ENCODE results near the gene LBX2.
A peak's percentile ranks its signal among the peaks of the same experiment; 100 is the strongest.

The LBX2 gene

DNA sequence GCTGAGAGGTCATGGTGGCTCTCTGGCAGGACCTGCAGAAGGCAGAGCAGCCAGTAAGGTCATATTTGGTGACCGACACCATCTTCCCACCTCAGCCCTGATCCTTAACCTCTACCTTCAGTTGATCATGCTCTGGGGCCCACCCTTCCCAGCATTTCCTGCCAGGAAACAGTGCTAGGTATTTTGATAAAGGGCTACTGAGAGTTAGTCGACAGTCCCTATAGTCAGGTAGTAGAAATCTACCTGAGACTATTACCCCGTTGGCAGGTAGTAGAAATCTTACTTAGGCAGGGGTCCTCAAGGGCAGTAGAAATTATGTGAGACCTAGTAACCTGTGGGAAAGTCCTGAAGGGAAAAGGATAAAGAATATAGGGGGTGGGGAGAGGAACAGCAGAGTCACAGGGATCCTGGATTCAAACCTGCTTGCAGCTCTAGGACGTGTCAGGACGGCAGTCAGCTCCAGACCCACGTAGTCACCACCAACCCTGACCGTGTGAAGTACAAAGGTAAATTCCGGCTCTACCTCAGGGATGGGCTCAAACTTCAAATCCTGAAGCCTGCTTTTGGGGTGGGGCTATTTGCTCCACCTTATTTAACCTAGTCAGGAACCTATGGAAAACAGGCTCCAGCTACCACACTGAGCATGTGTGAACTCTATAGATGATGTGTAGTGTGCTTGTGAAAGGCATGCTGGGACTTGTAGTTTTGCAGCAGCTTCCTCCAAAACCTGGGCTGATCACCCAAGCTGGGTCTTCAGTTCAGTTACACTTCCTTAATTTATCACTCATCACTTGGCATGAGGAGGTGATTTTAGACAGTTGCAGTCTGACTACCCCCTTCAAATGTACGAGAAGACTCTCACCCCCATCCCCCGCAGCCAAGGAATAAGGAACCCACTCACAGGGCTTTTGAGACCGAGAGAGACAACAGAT is 26.6 kb upstream of the LBX2 start, which contains the start of gene DQX1:
Gene DQX1, minus strand, starts transcription at position 515 of the 932 bp plus-strand sequence. Its CDS starts 502 bp downstream, at position 13.
- DNase-seq (ENCODE audit: low read depth): no peak

DNA sequence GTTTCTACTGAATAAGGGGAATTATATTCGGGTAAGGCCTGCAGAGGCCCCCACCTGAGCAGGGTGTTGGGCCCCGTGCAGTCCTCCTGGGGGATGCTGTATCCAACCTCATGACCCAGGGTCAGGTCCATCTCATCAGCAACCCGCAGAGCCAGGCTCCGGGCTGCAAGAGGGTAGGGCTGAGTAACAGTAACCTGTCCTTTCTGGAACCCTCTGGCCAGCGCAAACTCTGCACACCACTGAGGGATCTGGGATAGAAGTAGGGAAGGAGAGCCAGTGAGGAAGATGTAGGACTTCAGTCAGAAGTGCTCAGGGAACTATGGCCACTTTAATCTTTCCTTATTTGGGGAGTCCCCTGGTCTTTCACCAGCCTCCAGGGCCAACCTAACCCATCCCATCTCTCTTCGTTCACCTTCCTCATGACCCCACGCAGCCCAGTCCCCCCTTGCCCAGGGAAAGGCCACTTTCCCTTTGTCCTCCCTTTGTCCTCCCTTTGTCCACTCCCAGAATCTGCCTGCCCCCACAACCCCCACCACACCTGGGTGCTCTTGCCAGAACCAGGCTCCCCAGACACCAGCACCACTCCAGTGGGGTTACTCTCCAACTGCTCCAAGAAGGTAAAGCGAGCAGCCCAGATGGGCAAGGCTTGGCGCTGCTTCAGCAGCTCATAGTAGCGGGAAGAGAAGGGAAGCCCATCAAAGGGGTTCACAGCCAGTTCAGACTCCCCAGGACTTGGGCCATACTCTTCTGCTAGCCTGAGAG is 25.7 kb upstream of the LBX2 start:
- DNase-seq (ENCODE audit: low read depth): no peak

DNA sequence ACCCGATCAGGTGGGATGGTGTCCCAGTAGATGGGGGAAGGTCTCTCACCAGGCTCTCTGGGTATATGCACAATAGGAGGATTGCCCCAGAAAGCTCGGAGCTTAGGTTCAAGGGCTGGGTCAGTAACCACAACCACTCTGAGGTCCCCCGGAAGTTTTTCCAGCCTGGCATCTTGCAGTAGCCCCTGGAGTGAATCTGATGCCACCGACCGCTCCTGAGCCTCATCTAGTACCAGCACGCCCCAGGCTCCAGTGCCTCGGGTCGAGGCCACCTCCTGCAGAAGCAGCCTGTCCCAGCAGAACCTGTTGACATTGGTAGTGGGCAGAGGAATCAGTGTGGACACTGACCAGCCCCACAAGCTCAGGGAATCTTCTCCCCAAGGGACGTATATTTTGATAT is 24.6 kb upstream of the LBX2 start:
- DNase-seq (ENCODE audit: low read depth): no peak

DNA sequence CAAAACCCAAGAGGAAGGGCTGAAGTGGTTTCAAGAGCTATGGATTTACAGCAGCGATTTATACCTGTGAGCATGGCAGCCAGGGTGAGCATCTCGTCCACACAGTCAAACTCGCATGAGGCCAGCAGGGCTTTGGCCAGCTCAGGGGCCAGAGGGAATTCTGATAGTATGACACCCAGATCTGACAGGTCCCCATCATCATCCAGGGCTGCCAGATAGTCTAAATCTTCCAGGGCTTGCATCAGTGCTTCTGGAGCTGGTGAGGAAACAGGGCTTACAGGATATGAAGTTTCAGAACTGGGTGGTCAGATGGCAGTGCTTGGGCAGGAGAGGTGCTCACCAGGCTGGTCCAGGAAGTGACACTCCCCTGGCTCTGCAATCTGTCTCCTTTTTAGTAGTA is 23.1 kb upstream of the LBX2 start:
- no peak for DNase-seq (ENCODE audit: low read depth)

DNA sequence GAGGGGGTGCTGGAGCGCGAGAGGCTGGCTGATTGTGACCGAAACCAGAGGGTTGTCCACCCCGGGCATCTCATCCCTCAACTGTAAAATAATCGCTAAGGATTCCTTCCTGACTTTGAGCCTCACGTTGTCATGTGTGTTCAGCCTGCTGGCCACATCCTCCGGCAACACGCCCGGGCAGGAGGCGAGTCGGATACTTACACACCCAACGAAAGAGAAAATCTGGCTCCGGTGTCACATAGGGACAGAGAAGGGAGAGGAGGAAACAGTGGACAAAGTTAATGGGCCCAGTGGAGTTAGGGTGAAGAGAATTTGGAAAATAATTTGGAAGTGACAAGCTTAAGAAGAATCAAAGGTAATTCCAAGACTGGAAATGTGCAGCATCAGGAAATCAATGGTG is 17.2 kb upstream of the LBX2 start:
- DNase-seq (ENCODE audit: low read depth): no peak

DNA sequence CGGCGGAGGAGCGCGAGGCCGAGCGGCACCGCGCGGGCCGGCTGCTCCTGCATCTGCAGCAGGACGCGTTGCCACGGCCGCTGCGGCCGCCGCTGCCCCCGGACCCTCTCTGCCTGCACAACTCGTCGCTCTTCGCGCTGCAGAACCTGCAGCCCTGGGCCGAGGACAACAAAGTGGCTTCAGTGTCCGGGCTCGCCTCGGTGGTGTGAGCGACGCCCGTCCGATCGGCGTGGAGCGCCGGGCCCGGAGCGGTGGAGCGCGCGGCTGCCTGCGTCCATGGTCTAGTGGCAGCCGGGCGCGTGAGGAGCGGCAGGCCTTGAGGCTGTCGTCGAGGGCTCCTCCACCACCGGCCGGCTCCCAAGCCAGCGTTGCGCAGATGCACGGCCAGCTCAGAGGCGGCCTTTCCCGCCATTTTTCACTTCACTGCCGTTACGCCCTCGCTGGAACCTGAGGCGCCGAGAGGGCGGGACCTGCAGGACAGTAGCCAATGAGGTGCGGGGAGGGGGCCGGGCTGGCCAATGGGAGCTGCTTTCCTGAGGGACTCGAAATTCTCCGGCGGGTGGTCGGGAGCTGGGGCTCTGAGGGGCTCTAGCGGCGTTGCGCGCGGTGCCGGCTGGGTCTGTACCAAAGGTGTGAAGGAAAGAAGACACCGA is 16.7 kb upstream of the LBX2 start:
- no peak for DNase-seq (ENCODE audit: low read depth)

DNA sequence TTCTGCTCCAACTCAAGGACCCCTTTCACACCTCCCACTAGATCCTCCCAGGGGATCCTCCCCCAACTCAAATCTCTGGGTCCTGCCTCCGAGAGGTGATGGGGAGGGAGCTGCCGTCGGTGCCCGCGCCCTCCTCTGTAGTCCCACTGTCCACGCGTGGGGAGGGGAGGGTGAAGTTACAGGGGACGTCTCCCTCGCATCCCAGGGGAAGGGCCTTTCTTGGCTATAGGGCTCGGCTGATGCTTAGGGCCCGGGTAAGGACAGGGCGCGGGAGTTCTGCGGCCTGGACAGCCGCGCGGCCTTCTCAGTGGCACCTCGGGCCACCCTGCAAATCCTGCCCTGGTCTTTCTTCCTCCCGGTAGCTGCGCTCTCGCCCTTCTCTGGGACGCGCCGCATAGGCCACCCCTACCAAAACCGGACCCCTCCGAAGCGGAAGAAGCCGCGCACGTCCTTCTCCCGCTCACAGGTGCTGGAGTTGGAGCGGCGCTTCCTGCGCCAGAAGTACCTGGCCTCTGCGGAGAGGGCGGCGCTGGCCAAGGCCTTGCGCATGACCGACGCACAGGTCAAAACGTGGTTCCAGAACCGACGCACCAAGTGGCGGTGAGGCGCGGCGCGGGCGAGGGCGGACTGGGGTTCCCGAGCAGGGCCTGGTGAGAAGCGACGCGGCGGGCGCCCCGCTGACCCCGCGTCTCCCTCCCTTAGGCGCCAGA is 16.0 kb upstream of the LBX2 start:
- DNase-seq (ENCODE audit: low read depth): no peak

DNA sequence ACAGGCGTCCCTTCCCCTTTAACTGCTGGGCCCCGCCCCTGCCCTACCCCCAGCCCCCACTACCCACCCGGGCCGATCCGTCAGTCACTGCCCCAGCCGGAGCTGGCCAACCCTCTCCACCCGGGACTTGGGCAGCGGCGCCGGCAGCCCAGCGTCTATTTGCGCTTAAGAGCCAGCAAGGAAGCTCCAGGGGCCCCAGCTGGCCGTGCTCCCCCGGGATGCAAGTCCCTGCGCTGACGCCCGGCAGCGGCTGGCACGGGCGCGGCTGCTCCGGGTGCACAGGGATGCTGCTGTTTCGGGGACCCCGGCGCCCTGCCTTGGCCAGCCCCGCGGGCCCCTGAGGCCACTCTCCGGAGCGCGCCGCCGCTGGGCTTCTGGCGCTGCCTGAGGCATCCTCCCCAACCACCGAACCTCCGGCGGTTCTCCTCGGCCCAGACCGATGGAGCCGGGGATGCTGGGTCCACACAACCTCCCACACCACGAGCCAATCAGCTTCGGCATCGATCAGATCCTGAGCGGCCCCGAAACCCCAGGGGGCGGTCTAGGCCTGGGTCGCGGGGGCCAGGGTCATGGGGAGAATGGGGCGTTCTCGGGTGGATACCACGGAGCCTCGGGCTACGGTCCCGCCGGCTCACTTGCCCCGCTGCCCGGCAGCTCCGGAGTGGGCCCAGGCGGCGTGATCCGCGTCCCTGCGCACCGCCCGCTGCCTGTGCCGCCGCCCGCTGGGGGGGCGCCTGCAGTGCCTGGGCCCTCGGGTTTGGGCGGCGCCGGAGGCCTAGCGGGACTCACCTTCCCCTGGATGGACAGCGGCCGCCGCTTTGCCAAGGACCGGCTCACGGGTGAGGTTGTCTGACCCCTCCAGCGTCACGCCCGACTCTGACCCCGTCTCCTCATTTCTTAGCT is 15.2 kb upstream of the LBX2 start, which contains the start of gene TLX2:
Gene TLX2, plus strand, starts transcription at position 83 of the 903 bp plus-strand sequence. Its CDS starts 357 bp downstream, at position 440.
- no peak for DNase-seq (ENCODE audit: low read depth)

DNA sequence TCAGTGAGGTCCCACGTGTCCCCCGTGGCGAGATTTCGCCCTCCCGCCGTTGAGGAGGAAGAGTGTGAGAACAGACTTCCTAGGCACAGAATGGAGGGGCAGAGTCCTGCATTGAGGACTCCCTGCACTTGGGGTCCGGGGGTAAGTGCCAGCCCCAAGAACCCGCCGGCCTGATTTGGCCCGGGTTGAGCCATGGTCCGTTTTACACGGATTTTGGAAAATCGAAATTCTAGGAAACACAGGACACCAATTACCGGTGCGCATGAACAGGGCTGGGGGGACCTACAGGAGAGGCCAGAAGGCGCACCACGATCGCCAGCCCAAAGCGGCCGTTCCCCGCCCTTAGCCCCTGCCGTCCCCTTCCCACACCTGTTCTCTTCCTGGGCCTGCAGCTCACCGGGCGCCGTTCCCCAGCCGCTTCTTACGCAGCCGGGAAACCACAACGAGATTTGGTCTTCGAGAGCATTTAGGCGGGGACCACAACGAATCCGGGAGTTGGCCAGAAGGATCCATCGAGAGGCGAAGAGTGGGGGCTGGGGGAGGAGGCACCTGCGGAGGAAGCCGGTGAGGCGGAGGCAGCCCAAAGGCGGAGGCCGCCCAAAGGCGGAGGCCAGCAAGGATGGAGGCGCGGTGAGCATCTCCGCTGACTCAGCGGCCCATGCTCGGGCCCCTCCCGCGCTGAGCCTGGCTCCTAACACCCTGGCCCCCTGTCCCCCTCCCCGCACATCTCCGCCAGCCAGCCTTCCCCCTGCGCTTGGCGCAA is 14.4 kb upstream of the LBX2 start:
- DNase-seq (ENCODE audit: low read depth): no peak

DNA sequence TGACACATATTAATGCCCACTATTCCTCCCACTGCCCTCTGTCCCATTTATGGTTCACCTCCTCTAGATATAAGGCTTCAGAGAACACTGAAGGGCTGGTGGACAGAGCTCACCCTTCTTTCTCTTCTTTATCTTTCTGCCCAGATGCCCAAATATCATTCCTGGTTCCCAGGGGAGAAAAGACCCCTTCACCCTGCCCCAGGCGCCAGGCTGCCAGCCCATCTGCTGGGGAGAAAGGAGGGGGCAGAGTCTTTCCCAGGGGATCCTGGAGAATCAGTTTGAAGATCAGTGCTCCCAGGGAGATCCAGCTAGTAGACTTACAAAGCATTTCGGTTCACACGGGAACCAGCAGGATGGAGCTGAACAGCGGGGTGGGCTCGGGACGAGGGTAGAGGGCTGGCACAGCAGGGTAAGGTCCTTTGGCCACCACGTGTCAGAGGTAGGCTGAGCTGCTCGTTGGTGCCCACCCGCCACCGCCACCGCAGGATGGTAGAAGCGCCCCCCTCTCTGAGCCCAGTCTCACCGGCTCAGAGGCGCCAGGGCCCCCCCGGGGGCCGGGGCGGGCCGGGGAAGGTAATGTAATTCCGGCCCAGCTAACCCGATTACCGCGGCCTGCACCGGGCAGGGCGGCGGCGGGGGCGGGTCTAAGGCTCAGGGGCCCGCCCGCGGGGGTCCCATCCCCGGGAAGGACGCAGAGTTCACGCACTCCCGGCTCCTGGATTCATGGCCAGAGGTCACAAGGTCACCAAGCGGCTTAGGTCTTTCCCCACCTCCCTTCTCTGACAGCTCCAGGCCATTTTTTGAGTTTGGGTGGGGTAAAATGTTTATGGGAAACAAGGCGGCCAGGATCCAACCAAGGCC is 13.6 kb upstream of the LBX2 start:
- no peak for DNase-seq (ENCODE audit: low read depth)

DNA sequence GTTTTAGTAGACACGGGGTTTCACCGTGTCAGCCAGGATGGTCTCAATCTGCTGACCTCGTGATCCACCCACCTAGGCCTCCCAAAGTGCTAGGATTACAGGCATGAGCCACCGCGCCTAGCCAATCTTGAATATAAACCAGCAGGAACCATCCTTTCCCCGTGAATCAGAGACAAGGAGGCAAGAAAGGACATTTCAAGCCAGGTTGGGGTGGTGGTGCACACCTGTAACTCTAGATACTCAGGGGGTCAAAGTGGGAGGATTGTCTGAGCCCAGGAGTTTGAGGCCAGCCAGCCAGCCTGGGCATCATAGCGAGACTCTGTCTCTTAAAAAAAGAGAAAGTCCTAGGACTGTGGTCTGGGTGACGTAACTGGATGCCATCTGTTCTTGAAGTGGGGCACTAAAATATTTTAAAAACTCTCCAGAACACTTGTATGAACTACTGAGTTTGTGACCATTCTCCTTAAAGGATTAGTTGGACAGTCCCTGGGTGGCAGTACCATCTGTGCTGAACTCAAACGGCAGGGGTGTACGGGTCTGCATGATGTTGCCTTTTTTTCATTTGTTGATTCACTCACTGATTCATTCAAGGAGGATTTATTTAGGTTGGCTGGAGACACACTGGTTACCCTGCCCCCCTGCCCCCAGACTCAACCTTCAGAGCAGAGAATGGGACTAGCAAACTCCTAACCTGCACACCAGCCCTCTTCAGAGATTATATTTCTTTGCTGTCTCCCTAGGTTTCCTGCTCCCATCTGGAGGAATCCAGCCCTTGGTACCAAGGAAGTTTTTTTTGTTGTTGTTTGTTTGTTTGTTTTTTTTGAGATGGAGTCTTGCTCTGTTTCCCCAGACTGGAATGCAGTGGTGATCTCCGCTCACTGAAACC is 11.9 kb upstream of the LBX2 start:
- DNase-seq (ENCODE audit: low read depth): no peak

DNA sequence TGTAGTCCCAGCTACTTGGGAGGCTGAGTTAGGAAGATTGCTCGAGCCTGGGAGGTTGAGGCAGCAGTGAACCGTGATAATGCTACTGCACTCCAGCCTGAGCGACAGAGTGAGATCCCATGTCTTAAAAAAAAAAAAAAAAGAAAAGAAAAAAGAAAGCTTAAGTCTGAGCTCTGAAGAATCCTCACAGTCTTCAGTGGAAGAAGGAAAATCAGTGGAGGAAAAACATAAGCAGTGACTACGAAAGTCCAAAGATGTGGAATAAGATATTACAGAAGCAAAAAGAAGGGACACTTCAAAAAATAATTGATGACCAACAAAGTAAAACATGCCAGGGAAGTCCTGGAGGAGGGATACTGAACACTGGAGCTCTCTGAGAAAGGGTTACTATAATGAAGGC is 10.9 kb upstream of the LBX2 start:
- no peak for DNase-seq (ENCODE audit: low read depth)

DNA sequence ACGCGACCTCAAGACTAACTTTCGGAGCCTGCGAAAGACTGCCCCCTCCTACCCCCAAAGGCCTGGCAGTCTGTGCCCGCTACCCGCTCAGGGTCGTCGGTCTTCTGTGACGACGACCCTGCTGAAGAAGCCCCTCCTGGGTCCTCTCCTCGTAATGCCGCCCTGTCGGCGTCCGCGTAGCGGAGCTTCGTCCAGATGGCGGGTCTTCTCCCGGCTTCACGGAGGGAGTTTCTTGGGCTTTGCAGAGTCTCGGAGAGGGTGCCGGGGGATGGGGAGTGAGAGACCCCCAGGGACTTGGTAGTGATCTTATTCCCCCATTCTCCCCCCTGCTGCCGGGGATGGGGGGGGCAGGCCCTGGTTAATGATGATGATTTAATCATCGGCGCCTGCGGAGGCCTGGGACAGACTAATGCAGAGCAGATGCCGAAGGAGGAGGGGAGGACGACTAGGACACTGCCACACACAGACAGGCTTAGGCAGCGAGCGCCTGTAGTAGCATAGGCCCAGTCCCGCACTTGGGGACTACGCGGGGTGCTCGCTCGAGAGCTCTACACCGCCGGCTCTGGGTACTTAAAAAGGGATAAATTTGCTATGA is 8.6 kb upstream of the LBX2 start:
- no peak for DNase-seq (ENCODE audit: low read depth)

DNA sequence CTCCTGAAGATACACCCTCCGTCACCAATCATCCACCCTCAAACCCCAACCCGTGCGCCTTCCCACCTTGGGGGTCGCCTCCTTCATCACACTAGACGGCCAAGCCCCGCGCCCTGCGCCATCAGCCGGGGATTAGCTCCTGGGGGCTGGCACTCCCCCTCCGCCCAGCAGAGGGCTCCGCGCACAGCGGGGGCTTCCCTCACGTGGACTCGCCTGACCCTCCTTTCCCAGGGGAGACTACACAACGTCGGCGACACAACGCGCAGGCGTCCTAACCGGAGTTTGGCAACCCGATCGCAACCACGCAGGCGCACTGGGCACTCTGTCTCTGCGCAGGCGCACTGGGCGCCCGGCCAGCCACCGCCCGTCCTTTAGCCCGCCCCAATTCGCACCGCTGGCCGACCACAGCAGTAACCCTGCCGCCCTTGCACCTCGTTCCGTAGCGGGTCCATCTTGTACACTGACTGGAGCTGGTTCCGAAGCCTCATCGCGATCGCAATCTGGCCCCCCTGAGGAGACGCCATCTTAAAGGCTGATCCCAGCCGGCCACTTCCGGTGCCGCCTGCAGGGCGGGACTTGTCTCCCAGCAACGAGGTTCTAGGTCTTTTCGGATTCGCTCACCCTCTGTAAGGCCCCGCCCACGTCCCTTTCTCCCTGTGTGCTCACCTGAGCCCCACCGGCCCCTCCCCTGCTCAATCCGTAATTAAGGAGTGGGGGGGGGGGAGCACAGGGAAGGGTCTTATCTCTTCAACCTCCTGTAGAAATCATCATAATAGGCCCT is 7.9 kb upstream of the LBX2 start, which contains the start of gene PCGF1:
Gene PCGF1, minus strand, starts transcription at position 551 of the 781 bp plus-strand sequence. Its CDS starts 27 bp downstream, at position 524.
- DNase-seq (ENCODE audit: low read depth): peak; percentile 95

DNA sequence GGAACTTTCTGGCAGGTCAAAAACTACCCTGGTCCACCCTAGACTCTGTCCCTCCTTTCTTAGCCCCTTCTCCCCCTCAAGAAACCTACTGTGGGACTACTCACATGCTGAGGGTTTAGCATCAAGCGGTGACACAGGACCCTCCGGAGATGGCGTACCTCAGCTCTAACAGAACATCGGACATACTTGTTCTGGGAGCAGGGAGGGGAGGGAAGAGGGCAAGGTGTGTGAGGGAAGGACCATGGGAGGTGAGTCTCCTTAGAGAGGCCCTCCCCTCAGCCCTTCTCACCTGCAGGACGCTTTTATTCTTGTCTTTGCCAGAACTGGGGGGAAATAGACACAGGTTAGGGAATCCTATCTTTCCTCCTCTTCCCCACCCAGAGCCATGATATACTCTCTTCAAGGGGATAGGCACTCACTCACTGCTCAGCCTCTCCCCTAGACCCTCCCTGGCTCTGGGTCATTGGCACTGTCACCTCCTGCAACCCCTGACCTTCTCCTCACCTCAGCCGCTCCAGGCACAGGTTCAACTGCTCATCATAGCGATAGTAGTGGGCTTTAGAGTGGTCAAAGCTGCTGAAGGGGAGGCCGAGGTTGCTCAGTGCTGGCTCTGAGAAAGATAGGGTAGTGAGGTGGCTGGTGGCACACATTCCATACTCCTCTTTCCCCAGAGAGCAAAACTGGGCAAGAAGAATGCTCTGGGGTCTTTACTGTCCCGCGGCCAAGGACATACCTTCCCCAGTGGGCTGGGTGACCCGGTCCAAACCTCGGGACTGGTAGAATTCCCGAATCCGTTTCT is 6.2 kb upstream of the LBX2 start:
- DNase-seq (ENCODE audit: low read depth): no peak

DNA sequence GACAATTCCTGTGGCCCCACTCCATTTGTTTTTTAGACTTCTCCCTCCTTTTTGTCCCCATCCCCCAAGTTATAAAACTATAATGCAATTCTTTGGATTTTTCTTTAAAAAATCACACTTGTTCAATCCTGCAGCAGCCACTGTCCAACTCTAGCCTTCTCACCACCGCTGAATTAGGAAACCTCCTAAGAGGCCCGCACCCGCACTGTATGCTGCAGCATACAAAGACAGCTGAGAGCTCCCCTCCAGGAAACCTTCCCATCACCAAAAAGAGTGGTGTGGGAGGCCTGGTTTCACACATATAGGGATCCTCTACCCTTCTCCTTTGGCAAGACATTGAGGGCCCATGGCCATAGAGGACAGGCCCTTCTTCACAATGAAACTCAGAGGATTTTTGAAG is 5.2 kb upstream of the LBX2 start:
- DNase-seq (ENCODE audit: low read depth): no peak
